ENCODE measurements around the gene GZF1.

GZF1 gene

GRCh38 chr20:23415959-23416583 lies 54.1 kb downstream of the GZF1 start:
- no peak overlapping the region for H3K4me3 ChIP-seq (ENCODE audit: low read depth, low read length)
- no peak for DNase-seq (ENCODE audit: low read depth, low spot score)
- in situ Hi-C loops (cut with HindIII; ENCODE audit: low sequenced_read_pairs) = no loop called here
- no peak for TF ChIP-seq CTCF (IDR thresholded peaks at IDR 0.05; ENCODE audit: low read depth, low read length)

- TF ChIP-seq CTCF (IDR thresholded peaks at IDR 0.05; ENCODE audit: low read depth, low read length) = no peak
- DNase-seq (ENCODE audit: low read depth, low spot score) = no peak
- in situ Hi-C loops (cut with HindIII; ENCODE audit: low sequenced_read_pairs) = no loop called here
- no peak overlapping the region for H3K4me3 ChIP-seq (ENCODE audit: low read depth, low read length)
These were observed 55.9 kb downstream of the GZF1 start for GRCh38 chr20:23417861-23418260.

- TF ChIP-seq CTCF (IDR thresholded peaks at IDR 0.05; ENCODE audit: low read depth, low read length) = no peak
- in situ Hi-C loops (cut with HindIII; ENCODE audit: low sequenced_read_pairs) = no loop called here
- no peak for DNase-seq (ENCODE audit: low read depth, low spot score)
- H3K4me3 ChIP-seq (ENCODE audit: low read depth, low read length) = peak overlapping the region; percentile 96
These were observed 57.6 kb downstream of the GZF1 start for GRCh38 chr20:23419657-23419994.

GRCh38 chr20:23419995-23420901 lies 58.3 kb downstream of the GZF1 start:
- no peak for TF ChIP-seq CTCF (IDR thresholded peaks at IDR 0.05; ENCODE audit: low read depth, low read length)
- in situ Hi-C loops (cut with HindIII; ENCODE audit: low sequenced_read_pairs) = no loop called here
- peak overlapping the region; percentile 96 for H3K4me3 ChIP-seq (ENCODE audit: low read depth, low read length)
- peak; percentile 62 for DNase-seq (ENCODE audit: low read depth, low spot score)

- in situ Hi-C loops (cut with HindIII; ENCODE audit: low sequenced_read_pairs) = no loop called here
- TF ChIP-seq CTCF (IDR thresholded peaks at IDR 0.05; ENCODE audit: low read depth, low read length) = peak; percentile 40
- DNase-seq (ENCODE audit: low read depth, low spot score) = peak; percentile 93
- H3K4me3 ChIP-seq (ENCODE audit: low read depth, low read length) = peak within 1 kb of the TSS; percentile 96
These were observed 59.3 kb downstream of the GZF1 start, which contains the start of gene NAPB for GRCh38 chr20:23420943-23421931. Gene NAPB (minus strand): TSS chr20:23421488. CDS start chr20:23421402, 86 bp downstream.
